GM23338 (cell line): ENCODE results near the gene ANKLE2. TPM values are rescaled to one million over a fixed set of nuclear protein-coding genes. Genes with fewer than 3 reads are reported as not detected.

Experiments used
- ATAC-seq: fragments of 200-7000 bp; cut with Tn5 transposase; 3 replicates; pipeline ENCODE4 v1.9.1; 2020
- DNase-seq: peaks from one replicate; pipeline ENCODE4 v3.0.0-alpha.2; 2015; ENCODE audit warnings: low spot score
- H2AFZ ChIP-seq: fragments of 200-600 bp; sonication (generic); 2 replicates; pipeline ENCODE4 v1.8.0; 2016; ENCODE audit warnings: antibody characterized with exemption, mild to moderate bottlenecking, moderate library complexity
- H3F3A ChIP-seq: fragments of 200-600 bp; sonication (generic); replicated peaks from 2 replicates; pipeline ENCODE4 v1.8.0; 2017; ENCODE audit warnings: antibody characterized with exemption, mixed run types, low read depth
- H3K27ac ChIP-seq: fragments of 200-600 bp; sonication (generic); 2 replicates; pipeline ENCODE4 v1.6.1; 2016; ENCODE audit warnings: low read depth
- H3K27me3 ChIP-seq: fragments of 200-600 bp; sonication (generic); 2 replicates; pipeline ENCODE4 v1.8.0; 2016; ENCODE audit warnings: mild to moderate bottlenecking, mixed run types, moderate library complexity; ENCODE audit not compliant: insufficient read depth
- H3K36me3 ChIP-seq: fragments of 200-600 bp; sonication (generic); 2 replicates; pipeline ENCODE4 v1.8.0; 2016; ENCODE audit warnings: mild to moderate bottlenecking; ENCODE audit not compliant: insufficient read depth
- H3K4me1 ChIP-seq: fragments of 200-600 bp; sonication (generic); 2 replicates; pipeline ENCODE4 v1.8.0; 2016; ENCODE audit warnings: mild to moderate bottlenecking, moderate library complexity; ENCODE audit not compliant: insufficient read depth
- H3K4me2 ChIP-seq: fragments of 200-600 bp; sonication (generic); 2 replicates; pipeline ENCODE4 v1.7.1; 2017; ENCODE audit warnings: mixed run types
- H3K4me3 ChIP-seq: fragments of 200-600 bp; sonication (generic); 2 replicates; pipeline ENCODE4 v1.6.1; 2016; ENCODE audit warnings: mixed run types
- H3K79me2 ChIP-seq: fragments of 200-600 bp; sonication (generic); replicated peaks from 2 replicates; pipeline ENCODE4 v1.8.0; 2017; ENCODE audit warnings: mild to moderate bottlenecking; ENCODE audit not compliant: insufficient read depth
- H3K9me2 ChIP-seq: fragments of 200-600 bp; sonication (generic); 2 replicates; pipeline ENCODE4 v1.8.0; 2017; ENCODE audit not compliant: insufficient read depth
- H4K20me1 ChIP-seq: fragments of 200-600 bp; sonication (generic); replicated peaks from 2 replicates; pipeline ENCODE4 v1.8.0; 2017; ENCODE audit warnings: mild to moderate bottlenecking; ENCODE audit not compliant: insufficient read depth
- H3K27ac Mint-ChIP-seq: 2 replicates; pipeline ENCODE4 v1.8.0; 2020; ENCODE audit warnings: inconsistent platforms, mild to moderate bottlenecking, moderate library complexity, mixed read lengths
- H3K27me3 Mint-ChIP-seq: 3 replicates; pipeline ENCODE4 v1.8.0; 2022; ENCODE audit warnings: low read depth, mild to moderate bottlenecking, moderate library complexity, mixed read lengths, inconsistent platforms; ENCODE audit not compliant: insufficient read depth, poor library complexity
- H3K36me3 Mint-ChIP-seq: 3 replicates; pipeline ENCODE4 v1.8.0; 2021; ENCODE audit warnings: low read depth, mild to moderate bottlenecking, inconsistent platforms, moderate library complexity, mixed read lengths
- H3K4me1 Mint-ChIP-seq: 3 replicates; pipeline ENCODE4 v1.8.0; 2020; ENCODE audit warnings: mild to moderate bottlenecking, inconsistent platforms, mixed read lengths
- H3K4me3 Mint-ChIP-seq: 3 replicates; pipeline ENCODE4 v1.8.0; 2021; ENCODE audit warnings: moderate library complexity, mild to moderate bottlenecking, inconsistent platforms, mixed read lengths
- H3K9me3 Mint-ChIP-seq: 3 replicates; pipeline ENCODE4 v1.8.0; 2020; ENCODE audit warnings: moderate library complexity, mild to moderate bottlenecking, inconsistent platforms, mixed read lengths
- CREB1 ChIP-seq: fragments of 250-450 bp; sonication (Bioruptor Pico); IDR thresholded peaks from 2 replicates; pipeline ENCODE4 v1.5.0; 2020; ENCODE audit warnings: low read depth, mild to moderate bottlenecking, moderate library complexity
- EZH2phosphoT487 ChIP-seq: fragments of 200-600 bp; sonication (generic); IDR thresholded peaks from one replicate; pipeline ENCODE4 v1.8.1; 2018; ENCODE audit warnings: antibody characterized with exemption; ENCODE audit not compliant: unreplicated experiment
- JUNB ChIP-seq: IDR thresholded peaks from one replicate; pipeline ENCODE4 v1.6.1; 2016; ENCODE audit warnings: antibody characterized with exemption; ENCODE audit not compliant: unreplicated experiment
- NANOG ChIP-seq: IDR thresholded peaks from 2 replicates; pipeline ENCODE4 v1.6.1; 2016; ENCODE audit warnings: antibody characterized with exemption, borderline replicate concordance
- STAT1 ChIP-seq: IDR thresholded peaks from one replicate; pipeline ENCODE4 v1.6.1; 2016; ENCODE audit warnings: antibody characterized with exemption; ENCODE audit not compliant: unreplicated experiment
- ZNF114 ChIP-seq: fragments of 250-450 bp; sonication (Bioruptor Pico); IDR thresholded peaks from 2 replicates; pipeline ENCODE4 v1.5.0; 2020; ENCODE audit warnings: mild to moderate bottlenecking, moderate library complexity
- ZNF331 ChIP-seq: fragments of 250-450 bp; sonication (Bioruptor Pico); IDR thresholded peaks from 2 replicates; pipeline ENCODE4 v1.5.0; 2020; ENCODE audit warnings: low read depth, mild to moderate bottlenecking, moderate library complexity
- polyA plus RNA-seq: library from polyadenylated mRNA; unstranded; fragments of >200 nt; fragmentation: Nextera tagmentation; extraction: Ambion mirVana; gene quantifications from 2 replicates; pipeline ENCODE4 v1.2.1, GENCODE V29; 2016
- total RNA-seq: library from RNA; depleted of rRNA; stranded (reverse); fragments of >200 nt; shearing (Covaris generic); gene quantifications from 2 replicates; pipeline ENCODE4 v1.2.3, GENCODE V29; 2014
- TF ChIP-seq, protein P1 (sequence below), 2 experiments: fragments of 200-600 bp in 1 of 2; sonication (generic) in 1 of 2; conservative IDR thresholded peaks; 2 replicates each; pipeline versions ENCODE4 v1.5.1 to v1.6.1; 2016 to 2017; ENCODE audit warnings: antibody characterized with exemption in 2 of 2, low read depth in 2 of 2, mild to moderate bottlenecking in 2 of 2, moderate library complexity in 1 of 2
- TF ChIP-seq, protein P2 (sequence below): fragments of 250-450 bp; sonication (Bioruptor Pico); IDR thresholded peaks from 2 replicates; pipeline ENCODE4 v1.5.0; 2020; ENCODE audit warnings: mild to moderate bottlenecking, moderate library complexity
- TF ChIP-seq, protein P3 (sequence below): IDR thresholded peaks from 2 replicates; pipeline ENCODE4 v1.6.1; 2016; ENCODE audit warnings: antibody characterized with exemption

Gene ANKLE2
- total and polyA plus RNA-seq, 2 experiments from 2014 or later: 27.2 to 63.7 TPM

DNA sequence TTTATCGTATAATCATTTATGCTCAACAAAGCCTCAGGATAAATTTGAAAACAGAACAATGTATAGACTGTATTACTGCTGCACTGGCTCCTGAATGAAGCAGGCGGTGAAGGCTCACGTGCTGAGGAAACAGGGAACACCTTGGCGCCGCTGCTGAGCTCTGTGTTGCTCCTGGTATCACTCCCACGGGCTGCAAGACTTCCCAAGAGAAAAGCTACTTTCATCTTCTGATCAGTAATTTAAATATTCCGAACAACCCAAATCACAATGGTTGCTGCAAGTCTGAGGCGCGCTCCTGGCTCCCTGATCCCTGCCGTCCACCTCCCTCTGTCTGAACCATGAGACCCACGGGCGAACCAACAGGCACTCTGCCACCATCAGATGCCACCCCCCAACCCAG lies 35.2 kb downstream of the ANKLE2 start:
- Mint-ChIP-seq H3K27me3 (peaks cover 29% of the 10 kb centered on the region), H3K36me3 (peaks cover 90% of the 10 kb centered on the region), H3K27ac (no peak overlapping the region), H3K4me3 (no peak overlapping the region), H3K4me1 (no peaks in the 10 kb centered on the region; the same call in 2 of the 3 replicates), H3K9me3 (peaks cover 19% of the 10 kb centered on the region)
- no peaks in the 10 kb centered on the region for H3K27me3 ChIP-seq
- peaks cover 6% of the 10 kb centered on the region for H3K79me2 ChIP-seq
- H2AFZ ChIP-seq: no peak overlapping the region
- H3K9me2 ChIP-seq: no peaks in the 10 kb centered on the region
- ATAC-seq: no peak
- no peak for DNase-seq
- peaks cover 21% of the 10 kb centered on the region for H4K20me1 ChIP-seq
- H3K36me3 ChIP-seq: peaks cover 19% of the 10 kb centered on the region
- H3K27ac ChIP-seq: no peak overlapping the region
- H3K4me2 ChIP-seq: no peak overlapping the region
- H3F3A ChIP-seq: peaks cover 20% of the 10 kb centered on the region
- TF ChIP-seq JUNB (no peak), STAT1 (no peak)
- no peak overlapping the region for H3K4me3 ChIP-seq
- no peaks in the 10 kb centered on the region for H3K4me1 ChIP-seq

DNA sequence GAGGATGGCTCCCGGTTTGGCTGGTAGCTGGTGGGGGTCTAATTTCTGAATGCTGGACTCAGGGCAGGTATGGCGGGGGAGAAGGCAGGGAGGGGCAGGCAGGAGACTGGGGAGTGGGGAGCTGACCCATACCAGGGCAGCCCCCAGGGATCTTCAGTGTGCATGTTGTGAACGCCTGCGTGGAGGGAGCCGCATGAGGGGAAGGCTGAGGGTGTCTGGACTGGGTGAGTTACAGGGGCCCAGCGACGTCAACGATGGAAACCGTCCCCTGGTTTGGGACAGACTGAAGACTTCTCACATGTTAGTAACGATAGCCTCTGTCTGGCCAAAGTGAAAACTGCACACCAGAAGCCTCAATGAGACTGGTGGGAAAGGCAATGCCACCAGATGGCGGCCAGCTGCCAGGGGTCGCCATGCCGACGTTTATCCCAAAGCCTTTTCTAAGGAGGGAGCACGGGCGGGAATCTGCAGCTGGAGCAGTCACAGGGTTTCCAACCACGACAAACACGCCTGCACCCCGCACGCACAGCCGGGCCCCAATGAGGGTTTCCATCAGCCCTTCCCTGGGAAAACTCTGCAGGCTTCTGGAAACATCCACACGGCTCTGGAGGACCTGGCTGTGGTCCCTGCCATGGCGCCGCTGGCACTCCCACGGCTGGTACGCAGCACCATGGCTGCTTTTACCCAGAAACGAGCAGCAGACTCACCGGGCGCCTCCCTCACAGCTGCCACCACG lies 37.0 kb downstream of the ANKLE2 start:
- Histone ChIP-seq H3K4me2 (no peak overlapping the region), H4K20me1 (peaks cover 21% of the 10 kb centered on the region), H2AFZ (no peak overlapping the region), H3K9me2 (no peaks in the 10 kb centered on the region), H3K4me3 (no peak overlapping the region), H3K27me3 (no peaks in the 10 kb centered on the region), H3K4me1 (no peaks in the 10 kb centered on the region), H3K36me3 (peaks cover 19% of the 10 kb centered on the region), H3K79me2 (peaks cover 6% of the 10 kb centered on the region), H3F3A (peaks cover 17% of the 10 kb centered on the region), H3K27ac (no peak overlapping the region)
- H3K36me3 Mint-ChIP-seq: peaks cover 88% of the 10 kb centered on the region
- H3K27ac Mint-ChIP-seq: no peak overlapping the region
- TF ChIP-seq ZNF114 (no peak), NANOG (no peak), CREB1 (CRISPR knock-in tag) (no peak), ZNF331 (CRISPR knock-in tag) (no peak), EZH2phosphoT487 (no peak)
- TF ChIP-seq, protein P1, sequence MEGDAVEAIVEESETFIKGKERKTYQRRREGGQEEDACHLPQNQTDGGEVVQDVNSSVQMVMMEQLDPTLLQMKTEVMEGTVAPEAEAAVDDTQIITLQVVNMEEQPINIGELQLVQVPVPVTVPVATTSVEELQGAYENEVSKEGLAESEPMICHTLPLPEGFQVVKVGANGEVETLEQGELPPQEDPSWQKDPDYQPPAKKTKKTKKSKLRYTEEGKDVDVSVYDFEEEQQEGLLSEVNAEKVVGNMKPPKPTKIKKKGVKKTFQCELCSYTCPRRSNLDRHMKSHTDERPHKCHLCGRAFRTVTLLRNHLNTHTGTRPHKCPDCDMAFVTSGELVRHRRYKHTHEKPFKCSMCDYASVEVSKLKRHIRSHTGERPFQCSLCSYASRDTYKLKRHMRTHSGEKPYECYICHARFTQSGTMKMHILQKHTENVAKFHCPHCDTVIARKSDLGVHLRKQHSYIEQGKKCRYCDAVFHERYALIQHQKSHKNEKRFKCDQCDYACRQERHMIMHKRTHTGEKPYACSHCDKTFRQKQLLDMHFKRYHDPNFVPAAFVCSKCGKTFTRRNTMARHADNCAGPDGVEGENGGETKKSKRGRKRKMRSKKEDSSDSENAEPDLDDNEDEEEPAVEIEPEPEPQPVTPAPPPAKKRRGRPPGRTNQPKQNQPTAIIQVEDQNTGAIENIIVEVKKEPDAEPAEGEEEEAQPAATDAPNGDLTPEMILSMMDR (conservative IDR thresholded peaks at IDR 0.05; ENCODE audit: low read depth in 2 of 2): no peak
- TF ChIP-seq, protein P2, sequence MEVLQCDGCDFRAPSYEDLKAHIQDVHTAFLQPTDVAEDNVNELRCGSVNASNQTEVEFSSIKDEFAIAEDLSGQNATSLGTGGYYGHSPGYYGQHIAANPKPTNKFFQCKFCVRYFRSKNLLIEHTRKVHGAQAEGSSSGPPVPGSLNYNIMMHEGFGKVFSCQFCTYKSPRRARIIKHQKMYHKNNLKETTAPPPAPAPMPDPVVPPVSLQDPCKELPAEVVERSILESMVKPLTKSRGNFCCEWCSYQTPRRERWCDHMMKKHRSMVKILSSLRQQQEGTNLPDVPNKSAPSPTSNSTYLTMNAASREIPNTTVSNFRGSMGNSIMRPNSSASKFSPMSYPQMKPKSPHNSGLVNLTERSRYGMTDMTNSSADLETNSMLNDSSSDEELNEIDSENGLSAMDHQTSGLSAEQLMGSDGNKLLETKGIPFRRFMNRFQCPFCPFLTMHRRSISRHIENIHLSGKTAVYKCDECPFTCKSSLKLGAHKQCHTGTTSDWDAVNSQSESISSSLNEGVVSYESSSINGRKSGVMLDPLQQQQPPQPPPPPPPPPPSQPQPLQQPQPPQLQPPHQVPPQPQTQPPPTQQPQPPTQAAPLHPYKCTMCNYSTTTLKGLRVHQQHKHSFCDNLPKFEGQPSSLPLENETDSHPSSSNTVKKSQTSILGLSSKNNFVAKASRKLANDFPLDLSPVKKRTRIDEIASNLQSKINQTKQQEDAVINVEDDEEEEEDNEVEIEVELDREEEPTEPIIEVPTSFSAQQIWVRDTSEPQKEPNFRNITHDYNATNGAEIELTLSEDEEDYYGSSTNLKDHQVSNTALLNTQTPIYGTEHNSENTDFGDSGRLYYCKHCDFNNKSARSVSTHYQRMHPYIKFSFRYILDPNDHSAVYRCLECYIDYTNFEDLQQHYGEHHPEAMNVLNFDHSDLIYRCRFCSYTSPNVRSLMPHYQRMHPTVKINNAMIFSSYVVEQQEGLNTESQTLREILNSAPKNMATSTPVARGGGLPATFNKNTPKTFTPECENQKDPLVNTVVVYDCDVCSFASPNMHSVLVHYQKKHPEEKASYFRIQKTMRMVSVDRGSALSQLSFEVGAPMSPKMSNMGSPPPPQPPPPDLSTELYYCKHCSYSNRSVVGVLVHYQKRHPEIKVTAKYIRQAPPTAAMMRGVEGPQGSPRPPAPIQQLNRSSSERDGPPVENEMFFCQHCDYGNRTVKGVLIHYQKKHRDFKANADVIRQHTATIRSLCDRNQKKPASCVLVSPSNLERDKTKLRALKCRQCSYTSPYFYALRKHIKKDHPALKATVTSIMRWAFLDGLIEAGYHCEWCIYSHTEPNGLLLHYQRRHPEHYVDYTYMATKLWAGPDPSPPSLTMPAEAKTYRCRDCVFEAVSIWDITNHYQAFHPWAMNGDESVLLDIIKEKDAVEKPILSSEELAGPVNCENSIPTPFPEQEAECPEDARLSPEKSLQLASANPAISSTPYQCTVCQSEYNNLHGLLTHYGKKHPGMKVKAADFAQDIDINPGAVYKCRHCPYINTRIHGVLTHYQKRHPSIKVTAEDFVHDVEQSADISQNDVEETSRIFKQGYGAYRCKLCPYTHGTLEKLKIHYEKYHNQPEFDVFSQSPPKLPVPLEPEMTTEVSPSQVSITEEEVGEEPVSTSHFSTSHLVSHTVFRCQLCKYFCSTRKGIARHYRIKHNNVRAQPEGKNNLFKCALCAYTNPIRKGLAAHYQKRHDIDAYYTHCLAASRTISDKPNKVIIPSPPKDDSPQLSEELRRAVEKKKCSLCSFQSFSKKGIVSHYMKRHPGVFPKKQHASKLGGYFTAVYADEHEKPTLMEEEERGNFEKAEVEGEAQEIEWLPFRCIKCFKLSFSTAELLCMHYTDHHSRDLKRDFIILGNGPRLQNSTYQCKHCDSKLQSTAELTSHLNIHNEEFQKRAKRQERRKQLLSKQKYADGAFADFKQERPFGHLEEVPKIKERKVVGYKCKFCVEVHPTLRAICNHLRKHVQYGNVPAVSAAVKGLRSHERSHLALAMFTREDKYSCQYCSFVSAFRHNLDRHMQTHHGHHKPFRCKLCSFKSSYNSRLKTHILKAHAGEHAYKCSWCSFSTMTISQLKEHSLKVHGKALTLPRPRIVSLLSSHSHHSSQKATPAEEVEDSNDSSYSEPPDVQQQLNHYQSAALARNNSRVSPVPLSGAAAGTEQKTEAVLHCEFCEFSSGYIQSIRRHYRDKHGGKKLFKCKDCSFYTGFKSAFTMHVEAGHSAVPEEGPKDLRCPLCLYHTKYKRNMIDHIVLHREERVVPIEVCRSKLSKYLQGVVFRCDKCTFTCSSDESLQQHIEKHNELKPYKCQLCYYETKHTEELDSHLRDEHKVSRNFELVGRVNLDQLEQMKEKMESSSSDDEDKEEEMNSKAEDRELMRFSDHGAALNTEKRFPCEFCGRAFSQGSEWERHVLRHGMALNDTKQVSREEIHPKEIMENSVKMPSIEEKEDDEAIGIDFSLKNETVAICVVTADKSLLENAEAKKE (CRISPR knock-in tag): no peak
- TF ChIP-seq, protein P3, sequence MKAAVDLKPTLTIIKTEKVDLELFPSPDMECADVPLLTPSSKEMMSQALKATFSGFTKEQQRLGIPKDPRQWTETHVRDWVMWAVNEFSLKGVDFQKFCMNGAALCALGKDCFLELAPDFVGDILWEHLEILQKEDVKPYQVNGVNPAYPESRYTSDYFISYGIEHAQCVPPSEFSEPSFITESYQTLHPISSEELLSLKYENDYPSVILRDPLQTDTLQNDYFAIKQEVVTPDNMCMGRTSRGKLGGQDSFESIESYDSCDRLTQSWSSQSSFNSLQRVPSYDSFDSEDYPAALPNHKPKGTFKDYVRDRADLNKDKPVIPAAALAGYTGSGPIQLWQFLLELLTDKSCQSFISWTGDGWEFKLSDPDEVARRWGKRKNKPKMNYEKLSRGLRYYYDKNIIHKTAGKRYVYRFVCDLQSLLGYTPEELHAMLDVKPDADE: no peak
- H3K4me3 Mint-ChIP-seq: no peak overlapping the region
- H3K27me3 Mint-ChIP-seq: peaks cover 30% of the 10 kb centered on the region
- peaks cover 11% of the 10 kb centered on the region for H3K9me3 Mint-ChIP-seq
- DNase-seq: no peak
- no peak for ATAC-seq
- no peaks in the 10 kb centered on the region; the same call in 2 of the 3 replicates for H3K4me1 Mint-ChIP-seq
